ENCODE measurements around the gene ALG5.

Gene ALG5

DNA sequence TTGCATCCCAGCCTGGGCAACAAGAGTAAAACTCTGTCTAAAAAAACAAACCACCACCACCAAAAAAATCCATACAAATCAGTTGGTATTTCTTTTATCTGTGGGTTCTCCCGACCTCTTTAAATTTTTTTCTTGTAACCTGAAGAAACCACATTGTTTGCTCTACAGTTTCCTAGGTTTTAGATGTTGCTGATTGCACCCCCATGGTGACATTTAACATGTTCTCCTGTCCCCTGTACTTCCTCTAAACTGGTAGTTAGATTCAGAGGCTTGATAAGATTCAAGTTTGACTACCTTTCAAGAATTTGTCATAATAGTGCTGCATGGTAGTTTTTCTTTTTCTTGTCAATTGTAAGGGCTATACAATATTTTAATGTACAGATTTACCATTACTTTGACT lies 24.0 kb downstream of the ALG5 start:
- no peak for DNase-seq

DNA sequence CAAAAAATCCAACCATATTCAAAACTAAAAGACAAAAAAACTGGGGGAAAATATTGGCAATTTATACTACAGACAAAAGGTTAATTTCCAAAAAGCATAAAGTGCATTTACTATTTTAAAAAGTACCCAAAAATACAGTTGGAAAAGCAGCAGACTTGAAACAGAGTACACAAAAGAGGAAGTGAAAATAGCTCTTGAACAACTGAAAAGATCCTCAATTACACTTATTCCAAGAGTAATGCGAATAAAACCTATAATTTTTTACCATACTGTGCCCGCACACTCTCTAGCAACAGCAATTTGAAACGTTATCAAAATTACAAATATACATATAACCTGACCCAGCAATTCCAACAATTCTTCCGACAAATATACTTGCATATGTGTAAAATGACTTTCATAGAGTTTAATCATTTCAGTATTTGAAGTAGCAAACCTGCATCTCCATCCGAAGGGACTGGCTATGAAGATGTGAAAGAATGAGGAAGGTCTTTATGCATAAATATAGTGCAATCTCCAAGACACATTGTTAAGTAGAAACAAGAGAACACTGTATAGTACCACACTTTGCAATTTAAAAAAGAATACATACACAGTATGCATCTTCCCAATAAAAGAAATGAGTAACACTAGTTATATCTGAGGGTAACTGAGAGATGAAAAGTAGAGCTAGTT lies 25.4 kb downstream of the ALG5 start:
- no peak for DNase-seq

DNA sequence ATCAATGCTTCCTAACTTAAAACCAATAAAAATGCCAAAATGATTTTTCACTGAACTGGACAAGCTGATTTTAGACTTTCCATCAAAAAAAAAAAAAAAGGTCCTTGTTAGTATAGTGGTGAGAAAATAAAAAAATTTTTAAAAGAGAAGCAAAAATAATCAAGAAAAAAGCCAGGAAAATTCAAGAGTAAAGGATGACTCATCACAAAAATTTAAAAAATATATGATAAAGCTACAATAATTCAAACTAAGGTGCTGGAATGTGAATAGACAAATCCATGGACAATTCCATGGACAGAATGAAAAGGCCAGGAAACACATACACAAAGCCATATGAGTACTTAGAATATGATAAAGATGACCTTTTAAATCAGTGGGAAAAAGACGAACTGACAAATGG lies 26.1 kb downstream of the ALG5 start:
- DNase-seq = no peak

DNA sequence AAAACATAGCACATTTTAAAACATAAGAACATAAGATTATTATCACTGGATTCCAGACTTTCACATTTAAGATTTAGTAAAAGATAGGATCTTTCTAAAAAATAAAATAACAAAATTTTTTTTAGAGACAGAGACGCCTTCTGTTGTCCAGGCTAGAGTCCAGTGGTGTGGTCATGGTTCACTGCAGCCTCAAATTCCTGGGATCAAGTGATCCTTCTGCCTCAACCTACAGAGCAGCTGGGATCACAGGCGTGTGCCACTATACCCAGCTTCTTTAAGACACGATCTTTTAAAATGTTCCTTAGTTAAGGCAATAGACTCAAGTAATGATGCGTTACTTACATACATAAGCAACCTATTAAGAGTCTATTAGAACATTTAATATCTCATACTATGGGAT lies 32.7 kb downstream of the ALG5 start:
- no peak for DNase-seq

DNA sequence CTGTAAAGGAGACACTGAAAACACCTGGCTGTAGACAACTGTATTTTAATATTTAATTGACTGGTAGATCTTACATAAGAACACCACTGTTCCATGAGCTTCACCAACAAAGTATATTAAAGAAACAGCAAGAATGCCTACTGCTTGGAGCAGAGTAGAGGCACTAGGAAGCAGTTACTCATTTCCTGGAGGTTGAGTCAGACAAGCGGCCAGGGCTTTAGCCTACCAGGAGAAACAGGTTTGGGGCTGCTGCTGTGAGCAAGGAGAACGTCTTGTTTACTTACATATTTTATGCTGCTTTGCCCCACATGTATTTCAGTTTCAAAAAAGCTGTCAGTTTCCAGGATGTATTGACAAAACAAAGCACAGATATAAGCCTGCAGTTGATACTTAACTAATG lies 33.4 kb downstream of the ALG5 start:
- DNase-seq = no peak

DNA sequence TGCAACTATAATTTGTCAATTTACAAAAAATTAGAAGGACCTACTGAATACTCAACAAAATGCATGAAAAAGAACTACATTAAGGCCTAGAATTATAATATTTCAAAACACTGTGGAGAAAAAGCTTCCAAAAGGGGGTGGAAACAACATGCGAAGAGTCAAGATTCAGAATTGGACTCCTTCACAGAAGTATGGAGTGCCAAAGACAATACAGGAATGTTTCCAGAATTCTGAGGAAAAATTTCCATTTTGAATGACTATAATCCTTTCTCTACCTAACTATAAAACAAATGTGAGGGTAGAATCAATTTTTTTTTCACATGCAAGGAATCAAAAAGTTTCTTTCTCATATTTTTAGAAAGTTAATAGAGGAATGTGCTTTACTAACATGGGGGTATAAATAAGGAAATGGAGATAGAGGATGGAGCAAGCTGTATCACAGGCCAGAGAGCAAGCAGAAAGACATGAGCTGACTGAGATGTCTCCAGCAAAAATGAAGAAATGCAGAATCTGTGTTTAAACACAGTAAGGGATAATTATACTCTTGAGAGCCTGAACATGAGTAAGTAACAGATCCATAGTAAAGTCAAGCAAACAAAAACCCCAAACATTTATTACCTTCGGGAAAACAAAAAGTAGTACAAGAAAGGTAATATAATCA lies 39.6 kb downstream of the ALG5 start:
- no peak for DNase-seq

DNA sequence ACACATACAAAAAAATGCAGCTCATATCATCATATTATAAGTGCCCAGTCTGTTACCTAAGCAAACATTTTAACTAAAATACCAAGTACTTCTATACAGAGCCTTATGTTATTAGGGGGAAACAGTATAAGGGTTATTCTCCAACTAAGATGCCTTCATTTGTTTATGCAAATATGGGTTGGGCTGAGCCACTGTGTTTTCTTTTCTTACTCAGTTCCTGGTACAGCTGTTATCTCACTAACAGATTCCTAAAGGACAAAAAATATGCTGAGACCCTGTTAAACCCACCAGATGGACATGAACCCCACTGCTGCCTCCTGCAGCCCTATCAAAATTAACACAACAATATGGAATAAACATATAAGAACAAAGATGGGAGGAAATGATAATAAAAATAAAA lies 44.6 kb downstream of the ALG5 start:
- DNase-seq = no peak

DNA sequence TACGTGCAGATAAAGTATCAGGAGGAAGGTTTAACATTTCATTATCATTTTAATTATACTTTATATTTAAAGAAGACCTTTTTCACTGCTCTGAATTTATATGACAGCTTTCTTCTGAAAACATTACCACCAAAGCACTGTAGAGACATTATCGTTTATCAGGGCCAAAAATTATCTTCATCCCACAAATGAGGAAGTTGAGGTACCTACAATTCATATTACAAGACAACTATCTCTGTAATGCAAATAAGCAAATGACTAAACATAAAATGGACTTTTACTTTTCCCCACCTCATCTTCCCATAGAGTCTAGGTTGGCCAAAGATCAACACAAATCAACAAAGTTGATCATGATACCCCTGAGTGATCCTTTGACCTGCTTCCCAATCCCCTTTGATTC lies 48.2 kb downstream of the ALG5 start:
- DNase-seq = no peak

DNA sequence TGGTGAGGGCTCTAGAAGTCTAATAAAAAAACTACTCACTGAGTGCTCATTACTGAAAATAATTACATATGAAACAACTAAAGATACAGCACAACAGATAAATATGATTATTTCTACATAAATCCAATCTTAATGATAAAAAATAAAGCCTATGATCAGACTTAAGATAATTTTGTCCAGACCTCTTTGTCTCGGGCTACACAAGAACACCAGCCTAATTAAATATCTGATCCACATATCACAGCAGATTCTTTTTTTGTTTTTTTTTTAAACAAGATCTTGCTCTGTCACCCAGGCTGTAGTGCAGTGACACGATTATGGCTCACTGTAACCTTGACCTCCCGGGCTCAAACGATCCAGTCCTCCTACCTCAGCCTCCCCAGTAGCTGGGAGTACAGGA lies 48.8 kb downstream of the ALG5 start:
- no peak for DNase-seq

DNA sequence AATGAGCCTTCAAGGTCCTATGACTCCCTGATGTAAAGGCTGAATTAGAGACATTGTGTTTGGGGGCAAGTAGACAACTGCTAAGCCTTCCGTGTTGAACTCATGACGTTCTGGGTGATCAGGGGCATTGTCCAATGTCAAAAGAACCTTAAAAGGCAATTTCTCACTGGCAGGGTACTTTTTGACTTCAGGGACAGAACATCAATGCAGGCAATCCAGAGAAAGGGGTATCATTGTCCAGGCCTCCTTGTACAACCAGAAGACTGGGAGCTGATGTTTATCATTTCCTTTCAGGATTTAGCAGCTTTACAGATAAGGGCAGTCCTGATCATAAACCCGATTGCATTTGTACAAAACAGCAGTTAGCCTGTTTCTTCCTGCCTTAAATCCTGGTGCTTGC lies 54.1 kb downstream of the ALG5 start:
- no peak for DNase-seq

DNA sequence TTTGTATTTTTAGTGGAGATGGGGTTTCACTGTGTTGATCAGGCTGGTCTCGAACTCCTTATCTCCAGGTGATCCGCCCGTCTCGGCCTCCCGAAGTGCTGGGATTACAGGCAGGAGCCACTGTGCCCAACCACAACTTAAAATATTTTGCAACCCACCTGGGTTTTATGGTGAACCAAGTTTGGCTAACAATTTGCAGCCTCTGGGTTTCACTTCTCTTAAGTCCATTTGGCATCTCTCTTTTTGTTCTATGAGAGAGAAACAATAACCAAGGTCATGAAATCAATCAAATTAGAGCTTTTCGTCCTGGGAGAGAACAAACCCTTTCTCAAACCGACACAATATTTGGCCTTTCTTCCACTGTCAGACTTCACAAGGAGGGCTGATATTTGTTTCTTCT lies 73.5 kb downstream of the ALG5 start:
- no peak for DNase-seq

DNA sequence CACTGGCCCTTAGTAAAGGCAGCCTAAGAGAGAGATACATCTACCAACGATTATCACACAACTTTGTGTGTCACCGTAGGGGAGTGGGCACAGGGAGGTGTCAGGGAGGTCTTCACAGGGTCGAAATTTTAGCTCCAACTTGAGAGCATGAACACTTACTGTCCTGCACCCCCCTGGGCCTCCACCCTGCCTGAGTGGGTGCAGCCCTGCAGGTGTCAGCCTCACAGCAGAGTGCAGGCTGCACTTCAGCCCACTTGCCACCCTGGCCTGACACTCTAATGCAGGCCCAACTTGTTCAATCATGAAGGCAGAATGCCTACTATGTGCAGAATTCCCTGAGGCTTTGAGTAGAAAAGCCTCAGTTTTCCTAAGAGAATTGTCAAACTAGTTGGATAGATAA lies 75.1 kb downstream of the ALG5 start:
- no peak for DNase-seq

DNA sequence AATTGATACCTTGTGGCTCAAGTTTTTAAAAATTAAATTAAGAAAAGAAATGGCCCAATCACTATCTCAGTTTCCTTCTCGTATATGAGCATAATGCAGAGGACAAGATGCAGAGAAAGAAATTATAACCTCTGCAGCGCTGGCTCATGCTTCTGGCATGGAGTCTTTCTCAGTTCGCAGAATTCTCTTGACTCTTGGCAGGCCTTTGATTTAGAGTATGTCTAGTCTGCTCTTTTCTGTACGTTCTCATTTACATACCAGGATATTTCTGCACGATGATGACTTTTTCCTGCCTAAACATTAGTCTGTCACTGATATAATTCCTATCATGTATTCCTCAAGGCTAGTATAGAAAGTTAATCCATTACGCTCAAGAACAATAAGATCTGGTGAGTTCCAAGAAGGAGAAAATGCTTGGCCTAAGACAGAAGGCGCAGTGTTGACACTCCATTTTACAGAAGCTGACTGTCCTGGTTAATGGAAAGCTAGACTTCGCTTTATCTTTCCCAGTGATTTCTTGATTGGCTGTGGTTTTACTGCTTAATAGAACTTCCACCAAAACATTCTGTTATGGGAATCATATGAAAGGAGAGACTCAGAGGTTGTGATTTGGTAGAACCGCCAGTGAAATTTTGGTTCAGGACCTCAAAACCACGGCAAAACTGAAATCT lies 77.4 kb downstream of the ALG5 start:
- no peak for DNase-seq

DNA sequence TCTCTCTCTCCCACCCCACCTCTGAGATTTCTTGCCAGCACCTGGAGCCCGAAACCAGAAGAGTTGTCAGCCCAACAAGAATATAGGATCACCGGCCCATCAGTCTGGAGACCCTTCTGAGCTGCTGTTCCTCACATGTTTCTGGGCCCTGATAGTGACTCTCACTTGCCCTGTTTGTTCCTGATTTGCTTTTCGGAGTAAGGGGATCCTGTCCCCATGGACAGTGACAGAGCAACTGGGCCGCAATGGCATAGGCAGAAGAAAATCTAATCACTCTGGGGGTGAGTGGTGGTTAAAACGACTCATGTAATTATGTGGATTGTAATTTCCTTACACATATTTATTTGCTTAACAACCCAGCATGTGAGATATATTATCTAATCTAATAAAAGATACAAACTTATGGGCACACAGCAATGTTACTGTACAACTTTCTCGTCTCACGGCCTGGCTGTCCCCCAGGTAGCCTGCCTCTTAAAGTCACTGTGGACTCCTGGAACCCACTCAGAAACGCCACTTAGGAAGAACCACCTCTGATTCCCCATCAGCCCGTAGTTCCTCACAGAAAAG lies 78.4 kb downstream of the ALG5 start:
- no peak for DNase-seq

DNA sequence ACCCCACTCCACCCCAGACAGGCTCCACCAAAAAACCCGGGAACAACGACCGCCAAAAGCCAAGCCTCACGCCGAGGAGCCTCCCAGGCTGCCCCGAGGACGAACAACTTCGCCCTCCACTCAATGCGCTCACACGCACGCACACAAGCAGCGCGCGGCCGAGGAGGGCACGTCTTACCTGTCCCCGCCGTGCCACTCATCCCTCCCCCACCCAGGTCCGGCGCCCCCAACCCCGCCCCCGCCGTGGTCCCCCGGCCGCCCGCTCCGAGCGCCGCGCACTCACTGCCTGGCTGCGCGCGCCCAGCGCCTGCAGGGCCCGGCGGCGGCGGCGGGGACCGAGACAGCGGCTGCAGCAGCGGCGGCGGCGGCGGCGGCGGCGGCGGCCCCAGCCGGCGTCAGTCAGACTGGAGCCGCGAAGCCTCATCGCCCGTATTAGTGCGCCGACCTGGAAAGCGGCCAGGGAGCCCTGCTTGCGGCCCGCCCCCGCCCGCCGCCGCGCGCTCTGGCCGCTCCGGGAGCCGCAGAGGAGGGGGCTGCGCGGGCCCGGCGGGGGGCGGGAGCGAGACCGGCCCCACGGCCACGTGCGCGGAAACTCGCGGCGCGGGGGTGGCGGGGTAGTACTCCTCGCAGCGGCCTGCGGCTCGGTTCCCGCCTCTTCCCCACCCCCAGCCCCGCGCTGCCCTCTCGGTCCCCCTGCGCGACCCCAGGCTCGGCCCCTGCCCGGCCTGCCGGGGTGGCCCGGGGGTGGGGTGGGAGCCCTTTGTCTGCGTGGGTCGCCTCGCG lies 79.1 kb downstream of the ALG5 start, which contains the start of gene SMAD9:
Gene SMAD9 (minus strand): TSS at position 406 of the 783 bp plus-strand sequence. CDS start 40,549 bp downstream, outside the sequence.
- DNase-seq = no peak

DNA sequence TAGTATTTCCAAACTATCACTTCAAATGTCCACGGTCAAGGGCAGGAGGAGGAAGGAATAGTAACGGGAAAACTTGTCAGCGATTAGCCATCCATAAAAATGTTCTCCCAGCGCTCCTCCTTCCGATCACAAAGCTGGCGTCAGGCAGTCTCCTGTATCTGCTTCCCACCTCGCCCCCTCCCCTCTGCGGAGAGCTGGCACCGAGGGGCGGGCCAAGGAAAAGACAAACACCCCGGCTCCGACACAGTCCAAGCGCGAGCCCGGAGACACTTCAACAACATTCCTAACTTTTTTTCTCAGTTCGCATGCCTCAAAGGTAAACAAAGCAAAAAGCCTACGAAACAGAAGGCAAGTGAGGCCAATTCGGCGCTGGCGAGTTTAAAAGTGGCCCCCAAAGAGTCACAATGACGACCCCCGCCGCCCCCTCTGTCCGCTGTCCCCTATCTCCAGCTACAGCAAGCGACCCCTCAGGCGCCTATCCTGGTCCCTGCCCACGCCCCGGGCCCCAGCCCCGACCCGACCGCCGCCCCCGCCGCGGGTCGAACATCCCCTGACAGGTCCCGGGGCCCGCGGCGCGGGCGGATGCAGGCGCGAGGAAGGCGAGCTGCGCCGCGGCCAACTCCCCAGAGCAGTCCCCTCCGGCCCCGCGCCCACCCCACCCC lies 79.8 kb downstream of the ALG5 start:
- no peak for DNase-seq

DNA sequence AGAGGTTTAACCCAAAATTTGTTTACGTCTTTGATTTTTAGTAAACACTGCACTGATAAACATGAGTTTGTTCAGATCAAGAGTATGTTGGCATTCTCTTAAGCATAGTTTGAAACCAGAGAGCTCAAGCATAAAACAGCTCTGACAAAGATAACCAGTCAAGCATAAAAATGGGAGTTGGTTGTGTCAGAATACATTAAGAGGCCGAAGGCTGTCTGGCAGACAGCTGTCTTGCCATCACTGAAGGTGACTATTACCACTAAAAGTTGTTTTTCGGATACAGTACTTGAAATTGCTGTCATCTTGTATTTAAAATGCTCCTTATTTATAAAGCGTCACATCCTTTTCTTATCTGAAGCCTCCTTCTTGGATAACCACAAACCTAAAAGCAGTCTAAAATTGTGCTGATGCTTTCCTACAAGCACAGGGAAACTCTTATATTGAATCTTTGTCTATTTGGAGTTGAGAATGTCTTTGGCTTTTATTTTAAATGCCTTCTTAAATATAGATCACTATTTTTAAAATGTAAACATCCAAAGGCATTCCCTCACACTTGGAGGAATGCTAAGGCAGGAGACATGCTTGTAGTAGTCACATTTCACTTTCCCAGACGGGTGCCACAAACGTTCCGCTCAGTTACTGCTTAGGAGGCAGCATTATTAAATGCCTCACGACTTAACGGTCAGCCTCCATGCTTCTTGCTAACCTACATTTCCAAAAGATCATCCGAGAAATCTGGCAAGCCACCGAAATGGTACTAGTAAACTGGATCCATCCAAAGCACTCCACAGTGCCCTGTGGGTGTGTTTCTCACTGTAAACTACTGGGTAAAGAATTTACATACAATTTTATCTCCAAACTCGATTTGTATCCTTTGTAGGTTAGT lies 80.7 kb downstream of the ALG5 start:
- DNase-seq = no peak

DNA sequence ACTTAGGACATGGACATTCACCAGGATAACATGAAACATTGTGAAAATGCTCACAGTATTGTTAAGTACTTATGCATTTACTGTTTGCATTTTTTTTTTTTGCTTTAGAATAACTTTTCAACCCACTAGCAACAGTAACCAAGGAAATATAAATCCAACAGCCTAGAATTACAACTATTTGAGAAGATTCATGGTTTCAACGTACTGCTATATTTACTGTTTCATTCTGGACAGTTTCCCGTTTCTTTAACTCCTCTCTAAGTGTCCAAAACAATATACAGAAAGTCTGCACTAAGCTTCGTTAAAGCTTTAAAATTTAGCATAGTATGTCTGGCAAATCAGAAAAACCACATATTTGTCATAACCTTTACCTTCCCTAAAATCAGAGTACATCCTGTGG lies 81.8 kb downstream of the ALG5 start:
- no peak for DNase-seq

DNA sequence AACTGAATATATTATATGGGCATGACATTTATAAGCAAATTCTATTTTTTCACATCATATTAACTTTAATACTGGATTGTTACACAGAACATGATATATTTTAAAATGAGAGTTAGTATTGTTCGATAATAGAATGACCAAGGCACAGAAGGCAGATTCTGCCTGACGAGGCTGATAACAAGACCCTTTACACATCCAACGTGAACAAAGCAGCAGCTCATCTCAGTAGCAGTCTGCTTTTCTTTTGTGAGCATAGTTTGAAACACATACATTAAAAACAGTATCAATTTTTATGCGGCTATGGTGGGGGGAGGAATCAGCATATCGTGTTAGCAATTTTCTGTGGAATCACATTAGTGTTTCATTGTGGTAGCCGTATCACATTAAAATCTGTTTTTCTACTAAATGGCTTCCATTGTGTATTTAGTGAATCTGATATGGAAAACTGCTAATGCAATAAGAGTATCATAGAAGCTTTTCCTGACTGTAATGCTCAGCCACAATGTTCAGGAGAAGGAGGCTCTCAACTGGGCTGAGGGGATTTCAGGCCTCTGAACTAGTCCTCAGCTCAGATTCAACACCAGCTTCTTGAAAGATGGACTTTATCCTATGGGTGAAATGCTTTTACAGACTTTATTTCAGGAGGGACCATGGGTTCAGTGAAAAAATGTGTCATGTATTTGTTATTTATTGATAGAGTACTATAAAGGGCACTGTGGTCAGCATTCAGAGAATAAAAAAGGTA lies 83.1 kb downstream of the ALG5 start:
- DNase-seq = no peak

DNA sequence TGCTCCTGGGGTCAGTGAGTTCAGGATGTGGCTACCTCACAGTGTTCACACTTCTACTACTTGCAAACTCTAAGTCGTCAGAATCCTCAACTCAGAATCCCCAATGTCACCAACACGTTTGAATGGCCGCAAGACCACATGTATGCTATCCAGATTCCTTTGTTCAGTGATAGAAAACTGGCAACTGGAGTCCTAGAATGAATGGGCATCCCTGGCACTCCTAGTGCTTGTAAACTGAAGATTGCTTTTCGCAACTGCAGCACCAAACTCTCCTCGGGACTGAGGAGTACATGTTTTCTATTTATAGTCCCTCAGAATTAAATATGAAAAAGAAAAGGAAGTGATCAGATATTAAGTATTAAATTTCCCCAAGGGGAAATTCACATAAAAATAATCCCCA lies 84.0 kb downstream of the ALG5 start:
- no peak for DNase-seq

DNA sequence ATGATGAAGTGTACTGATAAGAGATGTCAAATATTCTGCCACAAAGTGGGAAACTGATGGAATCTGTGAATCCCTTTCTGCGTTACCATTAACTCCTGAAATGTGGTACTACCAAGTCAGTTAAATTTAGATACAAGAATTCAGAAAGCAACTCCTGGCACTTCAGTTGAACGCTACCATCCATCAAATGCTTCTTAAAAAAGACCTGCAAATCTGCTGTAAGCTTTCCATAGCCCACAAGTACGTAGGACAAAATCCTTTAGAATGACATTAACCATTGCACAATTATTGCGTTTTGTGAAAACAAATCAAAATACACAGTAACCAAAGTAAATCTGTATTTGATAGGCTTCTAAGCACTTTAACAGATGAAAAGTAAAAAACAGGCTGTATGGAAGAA lies 84.5 kb downstream of the ALG5 start:
- DNase-seq = no peak

Data from activated T-cell treated with anti-CD3 and anti-CD28 coated beads for 4 hours (primary cell).